GM19452 (cell line): ENCODE results near the gene MAGI2.

Source experiments
- ATAC-seq: cut with Tn5 transposase; IDR thresholded peaks from one replicate; pipeline ENCODE4 v1.9.1; 2021; ENCODE audit not compliant: unreplicated experiment

Gene MAGI2

GRCh38 chr7:78760620-78761355 is 692.7 kb downstream of the MAGI2 start:
- ATAC-seq, result no peak

- no peak for ATAC-seq
Observed at GRCh38 chr7:78752554-78752953, 700.9 kb downstream of the MAGI2 start.

GRCh38 chr7:78751253-78751652 is 702.2 kb downstream of the MAGI2 start:
- ATAC-seq, result no peak

GRCh38 chr7:78749052-78749746 is 704.3 kb downstream of the MAGI2 start:
- no peak for ATAC-seq

- no peak for ATAC-seq
Observed at GRCh38 chr7:78747592-78747991, 705.9 kb downstream of the MAGI2 start.

- no peak for ATAC-seq
Observed at GRCh38 chr7:78746301-78746700, 707.2 kb downstream of the MAGI2 start.

GRCh38 chr7:78742694-78743093 is 710.8 kb downstream of the MAGI2 start:
- ATAC-seq, result no peak

GRCh38 chr7:78736548-78736947 is 716.9 kb downstream of the MAGI2 start:
- ATAC-seq, result no peak

GRCh38 chr7:78734626-78735025 is 718.8 kb downstream of the MAGI2 start:
- ATAC-seq, result no peak

- no peak for ATAC-seq
Observed at GRCh38 chr7:78720066-78720465, 733.4 kb downstream of the MAGI2 start.

GRCh38 chr7:78718212-78718611 is 735.3 kb downstream of the MAGI2 start:
- ATAC-seq, result no peak

GRCh38 chr7:78716876-78717275 is 736.6 kb downstream of the MAGI2 start:
- ATAC-seq, result no peak

- ATAC-seq, result no peak
Observed at GRCh38 chr7:78714356-78714755, 739.1 kb downstream of the MAGI2 start.

GRCh38 chr7:78712111-78712510 is 741.4 kb downstream of the MAGI2 start:
- no peak for ATAC-seq

- no peak for ATAC-seq
Observed at GRCh38 chr7:78709658-78710057, 743.8 kb downstream of the MAGI2 start.

- no peak for ATAC-seq
Observed at GRCh38 chr7:78704504-78704903, 749.0 kb downstream of the MAGI2 start.

- no peak for ATAC-seq
Observed at GRCh38 chr7:78703391-78703790, 750.1 kb downstream of the MAGI2 start.

GRCh38 chr7:78702770-78703169 is 750.7 kb downstream of the MAGI2 start:
- ATAC-seq, result no peak

GRCh38 chr7:78695826-78696225 is 757.6 kb downstream of the MAGI2 start:
- ATAC-seq, result no peak

GRCh38 chr7:78691584-78691983 is 761.9 kb downstream of the MAGI2 start:
- no peak for ATAC-seq

GRCh38 chr7:78690174-78690573 is 763.3 kb downstream of the MAGI2 start:
- ATAC-seq, result no peak

GRCh38 chr7:78688376-78688775 is 765.1 kb downstream of the MAGI2 start:
- ATAC-seq, result no peak

GRCh38 chr7:78686189-78686588 is 767.3 kb downstream of the MAGI2 start:
- ATAC-seq, result no peak
